Fibroblast of pulmonary artery (primary cell): Measurements from ENCODE around the gene GPSM3.
"Not testable (repeated sequence)": the region's sequence is repeated elsewhere in the genome, so short reads cannot be mapped to it uniquely, and the experiment has no call there.

Experiments used
- DNase-seq: peaks from one replicate; pipeline ENCODE4 v3.0.0-alpha.2; 2010; ENCODE audit warnings: low read depth
- H3K4me3 ChIP-seq: replicated peaks from 2 replicates; pipeline ENCODE4 v1.5.1; 2011; ENCODE audit warnings: low read depth, mild to moderate bottlenecking, control low read depth, low read length, moderate library complexity
- TF ChIP-seq, protein P1 (sequence below): IDR thresholded peaks from 2 replicates; pipeline ENCODE4 v1.5.1; 2011; ENCODE audit warnings: mild to moderate bottlenecking, control low read depth, low read length, inconsistent platforms; ENCODE audit errors: missing control alignments

Gene GPSM3

DNA sequence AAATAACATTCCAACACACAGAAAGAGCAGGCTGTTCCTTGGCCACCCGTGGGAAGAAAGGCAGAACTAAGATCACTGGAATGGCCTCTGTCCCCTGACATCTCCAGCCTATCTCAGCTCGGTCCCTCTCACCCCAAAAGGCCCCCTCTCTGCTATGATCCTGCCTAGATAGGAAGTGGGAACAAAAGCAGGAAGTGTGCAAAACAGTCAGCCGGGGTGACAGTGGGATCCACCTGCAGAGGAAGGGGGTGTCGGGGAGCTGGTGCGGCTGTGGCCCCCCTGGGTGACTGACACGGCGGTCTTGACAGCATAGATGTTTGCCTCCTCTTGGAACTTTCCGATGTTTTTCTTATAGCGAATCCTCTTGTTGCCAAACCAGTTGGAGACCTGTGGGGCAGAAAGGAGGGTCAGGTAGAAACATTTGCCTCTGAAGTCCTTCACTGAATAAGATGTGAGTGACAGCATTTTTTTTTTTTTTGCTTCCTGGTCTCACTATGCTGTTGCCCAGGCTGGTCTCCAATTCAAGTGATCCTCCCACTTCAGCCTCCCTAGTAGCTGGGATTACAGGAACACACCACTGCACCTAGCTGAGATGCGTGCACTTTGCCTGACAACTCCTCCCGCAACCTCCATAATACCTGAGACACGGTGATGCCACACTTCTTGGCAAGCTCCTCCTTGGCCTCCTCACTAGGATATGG, 5.3 kb downstream of the GPSM3 start:
- TF ChIP-seq, protein P1, sequence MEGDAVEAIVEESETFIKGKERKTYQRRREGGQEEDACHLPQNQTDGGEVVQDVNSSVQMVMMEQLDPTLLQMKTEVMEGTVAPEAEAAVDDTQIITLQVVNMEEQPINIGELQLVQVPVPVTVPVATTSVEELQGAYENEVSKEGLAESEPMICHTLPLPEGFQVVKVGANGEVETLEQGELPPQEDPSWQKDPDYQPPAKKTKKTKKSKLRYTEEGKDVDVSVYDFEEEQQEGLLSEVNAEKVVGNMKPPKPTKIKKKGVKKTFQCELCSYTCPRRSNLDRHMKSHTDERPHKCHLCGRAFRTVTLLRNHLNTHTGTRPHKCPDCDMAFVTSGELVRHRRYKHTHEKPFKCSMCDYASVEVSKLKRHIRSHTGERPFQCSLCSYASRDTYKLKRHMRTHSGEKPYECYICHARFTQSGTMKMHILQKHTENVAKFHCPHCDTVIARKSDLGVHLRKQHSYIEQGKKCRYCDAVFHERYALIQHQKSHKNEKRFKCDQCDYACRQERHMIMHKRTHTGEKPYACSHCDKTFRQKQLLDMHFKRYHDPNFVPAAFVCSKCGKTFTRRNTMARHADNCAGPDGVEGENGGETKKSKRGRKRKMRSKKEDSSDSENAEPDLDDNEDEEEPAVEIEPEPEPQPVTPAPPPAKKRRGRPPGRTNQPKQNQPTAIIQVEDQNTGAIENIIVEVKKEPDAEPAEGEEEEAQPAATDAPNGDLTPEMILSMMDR: no peak
- no peak for DNase-seq
- H3K4me3 ChIP-seq: no peak overlapping the region

DNA sequence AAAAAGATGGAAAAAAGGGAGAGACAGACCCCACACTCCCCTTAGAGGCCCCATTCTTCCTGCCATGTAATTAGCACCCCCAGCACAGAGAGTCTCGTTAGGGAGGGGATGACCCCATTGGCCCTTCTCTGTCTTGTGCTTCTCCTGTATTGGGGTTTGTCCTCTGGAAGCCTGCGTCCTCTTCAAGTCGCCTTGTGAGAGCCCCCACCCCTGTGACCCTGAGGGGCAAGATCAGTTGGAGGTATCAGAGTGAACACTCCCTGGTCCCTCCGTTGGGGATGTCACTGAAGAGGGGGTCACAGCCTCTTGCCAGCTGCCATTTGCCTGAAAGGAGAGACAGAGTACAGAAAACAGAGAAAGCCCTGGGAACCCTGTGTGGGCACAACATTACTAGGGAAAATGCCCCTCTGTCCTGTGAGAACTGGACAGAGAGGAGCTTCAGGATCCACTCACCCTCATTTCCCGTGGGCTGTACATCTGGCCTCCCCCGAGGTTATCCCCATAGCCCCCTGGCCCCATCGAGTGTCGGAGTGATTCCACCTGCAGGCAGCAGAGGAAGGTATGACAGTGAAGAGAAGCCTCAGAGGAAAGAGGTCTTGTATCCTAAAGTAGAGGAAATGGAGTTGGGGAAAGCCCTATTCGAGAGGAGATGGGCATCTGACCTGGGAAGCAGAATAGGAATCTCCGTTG, 6.1 kb downstream of the GPSM3 start:
- not testable (repeated sequence) for DNase-seq, H3K4me3 ChIP-seq

DNA sequence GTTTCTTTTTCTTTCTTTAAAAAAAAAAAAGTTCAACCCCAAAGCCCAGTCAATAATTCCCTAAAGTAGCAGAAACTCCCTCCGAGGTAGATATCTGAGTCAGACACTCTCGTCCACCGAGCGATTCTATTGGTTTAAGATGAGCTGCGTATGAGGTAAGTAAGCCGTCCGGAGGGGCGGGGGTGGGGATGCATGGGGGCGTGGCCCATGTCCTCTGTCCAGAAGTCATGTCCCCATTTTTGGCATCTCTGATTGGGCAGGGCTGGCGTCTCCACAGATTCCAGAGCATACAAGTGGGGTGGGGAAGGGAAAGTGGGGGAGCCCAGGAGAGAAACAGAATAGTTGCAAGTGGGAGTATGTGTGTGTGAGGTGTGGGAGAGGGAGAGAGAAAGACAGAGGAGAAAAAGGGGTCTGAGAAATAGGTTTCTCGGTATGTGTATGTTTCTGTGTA, 6.7 kb downstream of the GPSM3 start:
- peak; percentile 91 for DNase-seq

DNA sequence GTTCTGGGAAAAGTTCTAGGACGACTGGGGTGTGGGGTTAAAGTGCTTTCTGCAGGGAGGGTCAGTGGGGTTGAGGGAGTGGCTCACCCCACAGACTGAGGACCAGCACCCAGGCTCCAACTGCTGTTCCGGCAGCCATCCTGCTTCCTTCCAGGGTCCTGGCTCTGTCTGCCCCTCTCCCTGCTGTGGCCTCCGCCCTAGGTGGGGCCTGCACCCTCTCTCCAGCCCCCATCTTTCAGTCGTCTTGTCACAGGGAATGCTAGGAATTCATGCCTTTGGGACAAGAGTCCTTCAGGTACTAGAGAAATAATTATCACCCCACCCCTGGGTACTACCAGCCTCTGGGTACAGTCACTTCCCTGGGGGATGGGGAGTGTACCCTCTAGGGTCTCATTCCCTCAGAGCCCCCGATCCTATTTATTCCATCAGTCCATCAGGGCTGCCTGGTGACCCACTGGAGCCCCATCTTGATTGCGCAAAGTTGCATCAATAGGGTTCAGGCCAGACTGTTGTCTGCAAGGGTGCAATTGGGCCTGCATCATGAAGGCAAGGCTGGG, 8.3 kb downstream of the GPSM3 start, which contains the start of gene AGER:
TSS of gene AGER (minus strand) at position 170 of the 557 bp plus-strand sequence. CDS start at position 139, 31 bp downstream.
- H3K4me3 ChIP-seq: no peak within 1 kb of the TSS
- TF ChIP-seq, protein P1: no peak
- no peak for DNase-seq

More for the DNA sequence above, 6.7 kb downstream of the GPSM3 start:
- H3K4me3 ChIP-seq: not testable (repeated sequence)

DNA sequence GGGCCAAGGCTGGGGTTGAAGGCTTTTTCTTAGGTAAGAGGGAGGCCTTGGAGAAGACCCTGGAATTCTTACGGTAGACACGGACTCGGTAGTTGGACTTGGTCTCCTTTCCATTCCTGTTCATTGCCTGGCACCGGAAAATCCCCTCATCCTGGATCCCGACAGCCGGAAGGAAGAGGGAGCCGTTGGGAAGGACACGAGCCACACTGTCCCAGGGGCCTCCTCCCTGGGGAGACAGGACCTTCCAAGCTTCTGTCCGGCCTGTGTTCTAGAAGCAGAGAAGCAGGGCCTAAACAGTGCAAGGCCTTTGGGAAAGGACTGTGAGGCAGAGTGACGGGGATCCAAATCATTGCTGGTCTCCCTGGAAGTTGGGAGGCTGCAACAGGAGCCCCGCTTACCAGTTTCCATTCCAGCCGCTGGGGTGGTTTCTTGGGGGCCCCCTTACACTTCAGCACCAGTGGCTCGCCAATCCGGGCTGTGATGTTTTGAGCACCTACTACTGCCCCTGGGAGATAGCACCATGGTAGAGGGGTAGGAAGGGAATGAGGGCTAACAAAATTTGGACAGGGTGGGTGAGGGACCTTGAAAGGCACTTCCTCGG, 8.9 kb downstream of the GPSM3 start:
- no peak for DNase-seq
- TF ChIP-seq, protein P1: no peak
- no peak overlapping the region for H3K4me3 ChIP-seq

DNA sequence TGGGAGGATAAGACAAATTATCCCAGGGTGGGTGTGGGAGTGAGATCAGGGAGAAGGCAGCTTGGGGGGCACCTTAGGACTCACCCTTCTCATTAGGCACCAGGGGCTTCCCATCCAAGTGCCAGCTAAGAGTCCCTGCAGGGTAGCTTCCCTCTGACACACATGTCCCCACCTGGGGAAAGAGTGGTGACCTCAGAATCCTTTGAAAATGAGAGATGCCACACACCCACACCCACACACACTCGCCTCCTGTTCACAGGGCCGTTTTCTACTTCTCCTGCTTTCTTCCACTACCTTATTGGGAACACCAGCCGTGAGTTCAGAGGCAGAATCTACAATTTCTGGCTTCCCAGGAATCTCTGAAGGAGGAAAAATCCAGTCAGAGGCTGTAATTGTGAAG, 9.4 kb downstream of the GPSM3 start:
- DNase-seq: no peak
- H3K4me3 ChIP-seq: no peak overlapping the region
- TF ChIP-seq, protein P1: no peak

DNA sequence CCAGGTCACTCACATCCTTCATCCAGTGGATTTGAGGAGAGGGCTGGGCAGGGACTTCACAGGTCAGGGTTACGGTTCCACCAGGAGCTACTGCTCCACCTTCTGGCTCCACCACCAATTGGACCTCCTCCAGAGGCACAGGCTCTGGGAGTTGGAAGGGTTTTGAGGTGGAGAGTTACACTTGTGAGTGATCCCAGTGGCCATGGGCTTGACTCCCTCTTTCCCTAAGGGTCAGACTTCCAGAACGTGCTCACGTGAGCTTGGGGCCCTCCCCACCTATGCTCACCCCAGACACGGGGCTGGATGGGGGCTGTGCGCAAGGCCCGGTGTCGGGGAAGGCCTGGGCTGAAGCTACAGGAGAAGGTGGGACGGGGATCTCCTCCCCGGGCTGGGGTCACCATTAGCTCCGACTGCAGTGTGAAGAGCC, 9.9 kb downstream of the GPSM3 start:
- TF ChIP-seq, protein P1: no peak

More for the DNA sequence above, 9.9 kb downstream of the GPSM3 start:
- no peak for DNase-seq
- H3K4me3 ChIP-seq: no peak overlapping the region
